Measurements from ENCODE around the gene STARD13.

- no peak for TF ChIP-seq CTCF (IDR thresholded peaks at IDR 0.05)
- no peak for TF ChIP-seq POLR2A (IDR thresholded peaks at IDR 0.05)
These were observed 165.6 kb downstream of the STARD13 start for GRCh38 chr13:33119856-33120543.
